HG03469 (cell line): ENCODE measurements around the gene CYP4F11.
"Not testable (repeated sequence)": the region's sequence is repeated elsewhere in the genome, so short reads cannot be mapped to it uniquely, and the experiment has no call there.

Experiments
- ATAC-seq: cut with Tn5 transposase; IDR thresholded peaks from one replicate; pipeline ENCODE4 v1.9.1; 2021; ENCODE audit warnings: mild to moderate bottlenecking, moderate library complexity, moderate number of reproducible peaks; ENCODE audit not compliant: unreplicated experiment

Gene CYP4F11

DNA sequence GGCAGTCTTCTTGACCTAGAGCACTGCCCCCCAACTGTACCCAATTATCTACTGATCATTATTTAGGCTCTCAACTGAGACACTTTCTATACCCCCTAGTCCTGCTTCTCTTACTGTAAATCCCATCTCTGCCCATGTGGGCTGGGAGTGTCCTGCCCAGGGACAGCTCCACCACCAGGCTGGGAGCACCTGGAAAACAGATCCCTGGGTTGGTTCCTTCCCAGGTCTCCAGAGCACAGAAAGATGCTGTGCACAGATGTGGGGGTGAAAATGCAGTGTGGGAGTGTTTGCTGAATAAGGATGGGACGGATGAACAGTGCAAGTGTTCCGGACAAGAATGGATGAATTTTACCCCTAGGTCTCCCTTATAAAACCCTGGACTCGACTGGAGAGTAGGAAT, 49.2 kb downstream of the CYP4F11 start:
- no peak for ATAC-seq

DNA sequence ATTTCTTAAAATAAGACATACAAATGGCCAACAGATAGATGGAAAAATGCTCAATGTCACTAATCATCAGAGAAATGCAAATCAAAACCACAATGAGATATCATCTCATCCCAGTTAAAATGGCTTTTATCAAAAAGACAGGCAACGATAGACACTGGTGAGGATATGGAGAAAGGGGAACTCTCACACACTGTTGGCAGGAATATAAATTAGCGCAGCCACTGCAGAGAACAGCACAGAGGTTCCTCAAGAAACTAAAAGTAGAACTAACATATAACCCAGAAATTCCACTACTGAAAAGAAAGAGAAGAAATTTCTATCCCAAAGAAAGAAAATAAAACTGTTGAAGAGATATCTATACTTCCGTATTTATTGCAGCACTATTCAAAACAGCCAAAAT, 51.0 kb downstream of the CYP4F11 start:
- ATAC-seq = not testable (repeated sequence)

DNA sequence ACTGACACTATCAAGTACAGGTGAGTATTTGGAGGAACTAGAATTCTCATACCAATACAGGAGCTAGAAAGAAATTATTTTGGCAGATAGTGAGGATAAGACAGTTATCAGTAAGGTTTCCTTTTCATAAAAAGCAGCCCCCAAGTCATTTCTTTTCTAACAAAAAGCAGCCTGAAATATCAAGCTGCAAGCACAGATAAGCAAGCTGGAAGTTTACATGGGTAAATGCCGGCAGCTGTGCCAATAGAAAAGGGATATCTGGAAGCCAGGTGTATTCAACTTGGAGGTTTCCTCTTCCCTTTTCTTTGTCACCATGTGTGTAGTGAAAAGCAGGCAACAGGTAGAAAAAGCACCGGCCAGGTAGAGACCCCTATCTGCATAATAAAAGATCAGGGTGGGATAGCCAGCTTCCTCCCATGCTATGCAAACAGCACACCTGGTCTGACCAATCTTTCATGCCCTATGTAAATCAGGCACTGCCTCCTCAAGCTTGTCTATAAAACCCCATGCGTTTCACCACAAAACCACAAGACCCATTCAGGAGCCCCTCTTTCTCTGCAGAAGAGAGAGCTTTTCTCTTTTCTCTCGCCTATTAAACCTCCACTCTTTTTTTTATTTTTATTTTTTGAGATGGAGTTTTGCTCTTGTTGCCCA, 59.4 kb downstream of the CYP4F11 start:
- no peak for ATAC-seq

DNA sequence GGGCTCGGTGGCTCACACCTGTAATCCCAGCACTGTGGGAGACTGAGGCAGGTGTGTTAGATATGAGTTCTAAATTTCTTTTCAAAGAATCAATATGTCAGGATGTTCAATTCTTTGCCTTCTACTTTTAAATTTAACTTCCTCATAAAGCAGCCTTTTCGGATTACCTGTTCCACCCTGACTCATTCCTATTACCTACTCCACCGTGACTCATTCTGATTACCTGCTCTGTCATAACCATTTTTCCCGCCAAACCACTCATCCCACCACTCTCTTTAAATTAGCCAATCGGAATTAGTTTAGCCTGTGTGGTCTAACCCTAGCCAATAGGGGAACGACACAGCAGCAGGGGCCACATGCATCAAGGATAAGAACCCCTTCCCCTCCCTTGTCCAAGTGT, 60.6 kb downstream of the CYP4F11 start:
- ATAC-seq = not testable (repeated sequence)

DNA sequence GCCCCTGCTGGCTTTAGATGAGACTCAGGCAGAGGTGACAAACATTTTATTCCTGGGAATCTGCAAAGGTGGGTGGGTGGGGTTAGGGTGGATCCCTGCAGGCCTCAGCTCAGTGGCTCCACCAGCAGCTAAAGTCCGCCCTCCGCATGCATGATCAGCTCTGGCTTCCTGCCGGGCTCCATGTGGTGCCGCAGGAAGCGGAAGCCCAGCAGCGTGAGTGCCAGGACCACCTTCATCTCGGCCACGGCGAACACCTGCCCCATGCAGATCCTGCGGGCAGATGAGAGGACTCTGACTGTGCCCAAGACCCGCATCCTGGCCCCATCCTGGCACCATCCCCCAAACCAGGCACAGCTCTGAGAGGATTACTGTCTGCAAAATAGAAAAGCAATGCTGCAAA, 62.8 kb downstream of the CYP4F11 start:
- no peak for ATAC-seq

DNA sequence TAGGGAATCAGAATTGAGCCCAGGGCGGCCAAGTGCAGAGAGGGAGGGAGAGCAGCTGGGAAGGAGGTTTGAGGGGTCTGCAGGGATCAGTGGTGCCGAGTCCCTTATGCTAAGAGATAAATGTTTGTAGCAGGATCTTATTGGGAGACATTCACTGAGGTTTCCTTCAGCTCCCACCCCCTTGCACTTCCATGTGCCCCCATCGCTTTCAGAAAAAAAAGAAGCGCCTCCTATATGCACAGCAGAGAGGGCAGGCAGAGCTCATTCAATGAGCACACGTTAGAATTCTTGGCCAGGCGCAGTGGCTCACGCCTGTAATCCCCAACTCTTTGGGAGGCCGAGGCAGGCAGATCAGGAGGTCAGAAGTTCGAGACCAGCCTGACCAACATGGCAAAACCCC, 64.5 kb downstream of the CYP4F11 start:
- ATAC-seq = no peak

DNA sequence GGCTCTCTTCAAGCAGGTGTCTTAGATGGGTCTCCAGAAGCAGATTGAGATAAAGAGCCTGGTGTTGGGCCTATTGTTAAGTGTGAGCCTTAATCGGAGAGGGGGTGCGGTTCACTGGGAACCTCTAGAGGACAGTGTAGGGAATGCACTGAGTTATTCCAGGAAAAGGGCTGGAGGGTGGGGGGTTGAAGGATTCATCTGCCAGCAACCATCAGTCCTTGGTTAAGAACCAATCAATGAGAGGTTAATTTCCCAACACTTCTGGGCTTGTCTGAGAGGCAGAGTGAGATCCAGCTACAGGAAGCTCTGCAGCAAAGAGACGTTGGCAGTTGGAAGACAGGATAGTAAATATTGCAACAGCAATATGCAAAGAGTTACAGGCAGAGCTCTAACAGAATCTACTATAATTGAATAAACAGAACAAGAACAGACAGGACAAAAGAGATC, 65.2 kb downstream of the CYP4F11 start:
- ATAC-seq = no peak

DNA sequence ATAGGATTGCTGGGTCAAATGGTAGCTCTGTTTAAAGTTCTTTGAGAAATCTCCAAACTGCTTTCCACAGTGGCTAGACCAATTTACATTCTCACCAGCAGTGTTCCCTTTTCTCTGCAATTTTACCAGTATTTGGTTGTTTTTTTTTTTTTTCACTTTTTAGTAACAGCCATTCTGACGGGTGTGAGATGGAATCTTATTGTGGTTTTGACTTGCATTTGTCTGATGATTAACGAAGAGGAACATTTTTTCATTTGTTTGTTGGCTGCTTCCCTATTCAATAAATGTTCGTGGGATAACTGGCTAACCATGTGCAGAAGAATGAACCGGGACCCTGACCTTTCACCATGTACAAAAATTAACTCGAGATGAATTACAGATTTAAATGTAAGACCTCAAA, 67.7 kb downstream of the CYP4F11 start:
- no peak for ATAC-seq

DNA sequence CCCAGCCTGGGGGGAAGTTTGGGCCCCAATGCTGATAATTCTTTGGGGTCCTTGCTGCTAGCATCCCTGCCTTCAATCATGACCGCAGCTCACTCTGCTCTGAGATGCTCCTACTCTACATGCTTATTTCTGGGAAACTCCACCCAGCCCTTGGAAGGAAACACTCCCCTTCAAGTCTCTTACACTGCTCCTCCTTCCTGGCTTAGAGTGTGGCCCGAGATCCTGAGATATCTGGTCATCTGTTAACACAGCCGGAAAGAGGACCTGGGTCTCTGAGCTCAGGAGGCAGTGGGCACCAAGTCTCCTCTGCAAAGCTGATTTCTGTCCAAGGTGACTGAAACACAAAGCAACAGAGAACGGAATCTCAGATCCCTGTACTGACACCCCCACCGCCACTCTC, 69.5 kb downstream of the CYP4F11 start:
- no peak for ATAC-seq

DNA sequence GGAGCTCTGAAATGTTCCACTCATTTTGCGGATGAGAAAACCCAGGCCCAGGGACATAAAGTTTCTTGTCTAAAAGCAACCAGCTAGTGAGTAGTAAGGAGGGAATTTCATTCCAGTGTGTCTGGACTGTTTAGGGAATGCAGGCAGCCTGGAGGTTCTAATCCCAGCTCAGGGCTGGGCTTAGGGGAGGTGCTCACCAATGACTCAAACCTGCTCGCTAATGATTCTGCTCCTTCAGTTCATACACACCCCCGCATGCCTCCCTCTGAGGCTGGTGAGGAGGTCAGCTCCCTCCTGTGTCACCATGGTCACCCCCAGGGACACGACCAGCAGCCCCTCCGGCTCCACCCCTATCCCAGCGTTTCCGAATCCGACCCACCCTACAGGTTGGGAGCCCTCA, 71.1 kb downstream of the CYP4F11 start:
- ATAC-seq = no peak

DNA sequence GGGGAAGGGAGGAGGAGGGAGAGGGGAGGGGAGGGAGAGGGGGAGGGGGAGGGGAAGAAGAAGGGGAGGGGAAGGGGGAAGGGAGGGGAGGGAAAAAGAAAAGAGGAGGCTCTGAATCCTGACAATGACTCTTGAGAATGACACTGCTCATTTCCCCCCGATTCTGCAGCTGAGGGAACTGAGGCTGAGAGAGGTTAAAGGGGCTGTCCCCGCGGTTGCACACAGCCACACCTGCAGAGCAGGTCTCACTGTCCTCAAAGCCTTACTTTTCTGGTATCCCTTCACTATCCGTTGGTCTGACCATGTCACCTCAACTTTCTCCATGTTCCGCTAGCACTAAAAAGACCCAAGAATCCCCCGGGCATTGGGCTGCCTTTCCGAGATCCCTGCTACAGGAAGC, 71.9 kb downstream of the CYP4F11 start:
- no peak for ATAC-seq
